Mononuclear cell (primary cell): Measurements from ENCODE around the gene HOXD4. TPM values are rescaled to one million over a fixed set of nuclear protein-coding genes. Genes with fewer than 3 reads are reported as not detected.

ENCODE experiments used
- H3K27me3 ChIP-seq: 2 replicates; pipeline ENCODE4 v1.6.0; 2011; ENCODE audit warnings: low read length, control low read depth; ENCODE audit not compliant: insufficient read depth
- H3K4me1 ChIP-seq: 2 replicates; pipeline ENCODE4 v1.5.1; 2011; ENCODE audit warnings: mild to moderate bottlenecking, low read length, control low read depth; ENCODE audit not compliant: insufficient read depth
- H3K4me3 ChIP-seq: 2 replicates; pipeline ENCODE4 v1.5.1; 2011; ENCODE audit warnings: mild to moderate bottlenecking, low read length, moderate library complexity
- H3K9me3 ChIP-seq: 2 replicates; pipeline ENCODE4 v1.5.1; 2011; ENCODE audit warnings: low read depth, mild to moderate bottlenecking, control low read depth, low read length
- total RNA-seq: library from RNA; depleted of rRNA; stranded (reverse); fragments of >200 nt; gene quantifications from one replicate; pipeline ENCODE4 v1.2.3, GENCODE V29; 2012

Gene HOXD4
- total RNA-seq, 1 donor = 0.21 TPM

DNA sequence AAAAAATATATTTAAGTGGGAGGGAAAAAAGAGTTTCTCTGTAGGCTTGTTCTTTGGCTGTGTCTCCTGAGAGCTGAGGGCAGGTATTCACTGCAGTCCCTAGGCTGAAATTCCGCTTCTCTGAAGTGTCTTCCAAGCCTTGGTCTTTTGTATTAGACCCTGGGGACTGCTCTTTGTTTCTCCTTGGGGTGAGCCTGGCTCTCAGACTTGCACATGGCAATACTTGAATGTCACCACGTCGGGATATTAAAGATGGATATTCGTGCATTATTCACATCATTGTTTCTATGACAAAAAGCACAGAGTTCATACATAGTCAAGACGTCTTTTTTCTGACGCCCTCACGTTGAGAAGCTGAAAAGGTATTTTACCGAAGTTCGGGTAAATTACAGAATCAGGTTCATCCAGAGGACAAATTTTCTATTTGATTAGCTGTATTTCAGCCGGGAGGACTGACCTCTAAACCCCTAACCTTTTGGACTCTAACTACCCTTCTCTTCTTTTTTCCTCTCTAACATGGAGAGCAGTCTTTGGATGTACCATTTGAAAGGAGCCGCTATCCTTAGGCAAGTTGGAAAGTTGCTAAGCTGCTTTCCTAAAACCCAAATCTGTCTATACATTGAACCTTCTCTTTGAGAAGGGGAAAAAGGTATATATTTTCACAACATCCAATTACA, 3.4 kb downstream of the HOXD4 start:
- H3K4me1 ChIP-seq = no peaks in the 10 kb centered on the region
- no peak overlapping the region for H3K4me3 ChIP-seq
- peaks cover 91% of the 10 kb centered on the region for H3K27me3 ChIP-seq
- no peaks in the 10 kb centered on the region for H3K9me3 ChIP-seq

DNA sequence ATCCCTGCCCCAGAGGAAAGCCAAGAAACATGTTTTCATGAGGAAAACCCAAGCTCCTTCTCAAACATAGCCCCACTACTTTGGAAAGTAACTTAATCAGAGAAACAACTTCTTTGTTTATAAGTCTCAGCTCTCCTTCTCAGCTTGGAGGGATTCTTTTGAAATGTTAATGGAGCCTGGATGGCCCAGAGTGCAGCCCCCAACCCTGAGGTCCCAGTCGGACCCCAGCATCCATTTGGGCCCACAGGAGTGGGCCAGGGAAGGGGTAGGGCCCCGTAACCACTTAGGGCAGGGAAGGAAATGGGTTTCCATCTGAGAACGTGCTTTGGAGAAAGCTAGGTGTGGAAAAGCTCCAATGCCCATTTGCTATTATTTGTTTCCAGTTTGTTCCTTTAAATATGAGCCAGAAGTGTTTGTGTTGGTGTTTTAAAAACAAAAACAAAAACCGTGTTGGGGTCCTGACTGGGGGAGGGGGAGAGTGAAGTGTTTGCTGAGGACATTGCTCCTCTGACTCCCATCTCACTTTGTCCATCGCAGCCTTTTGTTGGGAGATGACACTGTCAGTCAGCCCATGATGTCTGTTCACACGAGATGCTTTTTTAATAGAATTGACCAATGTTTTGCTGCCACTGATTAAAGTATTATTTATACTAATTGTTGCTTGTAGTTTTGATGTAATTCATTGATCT, 4.2 kb downstream of the HOXD4 start:
- peaks cover 91% of the 10 kb centered on the region for H3K27me3 ChIP-seq
- H3K4me1 ChIP-seq = no peaks in the 10 kb centered on the region
- no peak overlapping the region for H3K4me3 ChIP-seq
- H3K9me3 ChIP-seq = no peaks in the 10 kb centered on the region

DNA sequence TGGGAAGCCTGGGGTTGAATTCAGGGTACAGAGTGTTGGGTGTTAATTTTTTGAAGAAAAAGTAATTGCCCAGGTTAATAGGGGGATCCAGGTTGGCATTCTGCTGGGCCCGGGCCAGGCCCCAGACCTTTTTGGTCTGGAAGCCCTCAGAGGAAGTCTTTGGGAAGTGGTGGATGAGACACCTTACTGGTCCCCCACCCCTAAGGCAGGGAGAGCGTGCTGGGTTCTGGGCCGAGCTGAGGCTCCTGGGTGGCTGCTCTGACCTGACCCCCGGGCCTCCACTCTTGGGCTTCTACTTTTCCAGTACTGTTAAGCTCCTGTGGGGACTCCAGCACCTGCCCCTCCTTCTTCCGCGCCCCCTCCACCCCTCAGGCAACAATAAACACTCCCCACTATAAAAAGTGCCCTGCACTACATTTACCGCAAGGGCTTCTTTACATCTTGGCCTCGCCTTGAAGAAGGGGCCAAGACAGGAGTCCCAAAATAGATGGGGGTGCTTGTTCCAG, 5.0 kb downstream of the HOXD4 start:
- Histone ChIP-seq H3K27me3 (peaks cover 91% of the 10 kb centered on the region), H3K4me3 (no peak overlapping the region), H3K9me3 (no peaks in the 10 kb centered on the region), H3K4me1 (no peaks in the 10 kb centered on the region)

- H3K4me1 ChIP-seq = no peaks in the 10 kb centered on the region
- H3K27me3 ChIP-seq = peaks cover 91% of the 10 kb centered on the region
- H3K4me3 ChIP-seq = no peak within 1 kb of the TSS
- no peaks in the 10 kb centered on the region for H3K9me3 ChIP-seq
Measured at GRCh38 chr2:176156807-176157498, 5.6 kb downstream of the HOXD4 start, which contains the start of gene HOXD3. Gene HOXD3 (plus strand): TSS chr2:176157307. CDS start chr2:176169115, 11,808 bp downstream.

DNA sequence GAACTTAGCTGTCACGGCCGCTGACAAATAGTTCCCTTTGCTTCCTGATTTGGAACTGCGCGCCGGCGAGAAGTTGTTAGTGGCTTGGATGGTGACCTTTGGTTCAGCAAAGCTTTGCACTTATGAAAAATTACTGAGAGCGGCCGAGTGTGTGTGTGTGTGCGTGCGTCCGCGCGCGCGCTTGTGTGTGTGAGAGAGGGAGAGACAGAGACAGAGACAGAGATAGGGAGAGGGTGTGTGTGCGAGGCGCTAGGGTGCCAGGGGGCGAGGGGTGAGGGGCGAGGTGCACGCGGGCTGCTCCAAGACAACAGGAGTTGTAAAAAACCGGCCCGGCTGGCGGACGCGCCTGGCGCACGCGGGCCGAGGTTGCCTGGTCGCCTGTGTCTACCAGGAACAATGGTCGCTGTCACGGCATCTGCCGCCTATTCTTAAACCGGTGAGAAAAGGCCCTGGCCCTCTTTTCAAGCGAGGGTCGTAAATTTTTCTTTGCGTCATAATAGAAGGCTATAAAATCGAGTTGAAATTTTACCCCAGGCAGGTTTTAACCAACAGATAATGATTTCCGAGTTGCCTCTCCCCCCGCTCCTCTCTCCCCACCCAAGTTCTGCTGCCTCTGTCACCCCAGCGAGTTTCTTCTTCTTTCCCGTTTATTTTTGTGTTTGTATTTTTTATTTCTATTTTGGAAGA, 6.3 kb downstream of the HOXD4 start:
- H3K4me3 ChIP-seq = no peak overlapping the region
- H3K27me3 ChIP-seq = peaks cover 93% of the 10 kb centered on the region
- no peaks in the 10 kb centered on the region for H3K4me1 ChIP-seq
- H3K9me3 ChIP-seq = no peaks in the 10 kb centered on the region

GRCh38 chr2:176158186-176158591, 6.8 kb downstream of the HOXD4 start:
- peaks cover 94% of the 10 kb centered on the region for H3K27me3 ChIP-seq
- no peak overlapping the region for H3K4me3 ChIP-seq
- H3K9me3 ChIP-seq = no peaks in the 10 kb centered on the region
- H3K4me1 ChIP-seq = no peaks in the 10 kb centered on the region

GRCh38 chr2:176158855-176159662, 7.7 kb downstream of the HOXD4 start:
- Histone ChIP-seq H3K4me1 (no peaks in the 10 kb centered on the region), H3K4me3 (no peak overlapping the region), H3K27me3 (peaks cover 94% of the 10 kb centered on the region), H3K9me3 (no peaks in the 10 kb centered on the region)

DNA sequence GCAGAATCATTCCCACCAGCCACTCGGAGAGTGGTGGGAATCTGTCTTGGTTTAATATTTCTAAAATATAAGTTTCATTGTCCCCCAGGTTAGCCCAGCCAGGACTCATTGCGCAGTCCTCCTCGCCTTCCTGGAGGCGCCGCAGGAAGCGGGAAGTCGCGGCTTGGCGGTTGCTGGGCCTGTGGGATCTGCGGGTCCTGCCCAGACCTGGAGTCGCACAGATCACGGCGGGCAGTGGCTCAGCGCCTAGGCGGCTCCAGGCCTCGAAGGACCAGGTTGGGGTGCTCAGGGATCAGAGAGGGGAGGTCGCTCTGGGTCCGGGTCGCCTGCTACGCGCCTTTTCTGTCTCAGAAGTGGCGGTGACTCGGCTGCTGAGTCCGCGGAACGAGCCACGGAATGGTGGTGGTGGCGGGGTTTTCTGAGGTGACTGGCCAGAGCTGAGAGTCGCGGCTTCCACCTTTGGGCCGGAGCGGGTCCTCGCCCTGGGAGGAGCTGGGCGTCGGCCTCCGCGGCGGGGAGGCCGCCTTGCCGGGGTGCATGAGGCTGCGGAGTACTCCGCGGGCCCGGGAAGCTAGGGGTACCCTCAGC, 8.4 kb downstream of the HOXD4 start:
- Histone ChIP-seq H3K4me3 (no peak overlapping the region), H3K9me3 (no peaks in the 10 kb centered on the region), H3K4me1 (no peaks in the 10 kb centered on the region), H3K27me3 (peaks cover 94% of the 10 kb centered on the region)

GRCh38 chr2:176160251-176160985, 9.1 kb downstream of the HOXD4 start:
- no peaks in the 10 kb centered on the region for H3K9me3 ChIP-seq

GRCh38 chr2:176160986-176161824, 9.9 kb downstream of the HOXD4 start:
- H3K27me3 ChIP-seq = peaks cover 94% of the 10 kb centered on the region

More at GRCh38 chr2:176160251-176160985, 9.1 kb downstream of the HOXD4 start:
- H3K4me3 ChIP-seq = no peak overlapping the region
- peaks cover 94% of the 10 kb centered on the region for H3K27me3 ChIP-seq
- H3K4me1 ChIP-seq = no peaks in the 10 kb centered on the region

DNA sequence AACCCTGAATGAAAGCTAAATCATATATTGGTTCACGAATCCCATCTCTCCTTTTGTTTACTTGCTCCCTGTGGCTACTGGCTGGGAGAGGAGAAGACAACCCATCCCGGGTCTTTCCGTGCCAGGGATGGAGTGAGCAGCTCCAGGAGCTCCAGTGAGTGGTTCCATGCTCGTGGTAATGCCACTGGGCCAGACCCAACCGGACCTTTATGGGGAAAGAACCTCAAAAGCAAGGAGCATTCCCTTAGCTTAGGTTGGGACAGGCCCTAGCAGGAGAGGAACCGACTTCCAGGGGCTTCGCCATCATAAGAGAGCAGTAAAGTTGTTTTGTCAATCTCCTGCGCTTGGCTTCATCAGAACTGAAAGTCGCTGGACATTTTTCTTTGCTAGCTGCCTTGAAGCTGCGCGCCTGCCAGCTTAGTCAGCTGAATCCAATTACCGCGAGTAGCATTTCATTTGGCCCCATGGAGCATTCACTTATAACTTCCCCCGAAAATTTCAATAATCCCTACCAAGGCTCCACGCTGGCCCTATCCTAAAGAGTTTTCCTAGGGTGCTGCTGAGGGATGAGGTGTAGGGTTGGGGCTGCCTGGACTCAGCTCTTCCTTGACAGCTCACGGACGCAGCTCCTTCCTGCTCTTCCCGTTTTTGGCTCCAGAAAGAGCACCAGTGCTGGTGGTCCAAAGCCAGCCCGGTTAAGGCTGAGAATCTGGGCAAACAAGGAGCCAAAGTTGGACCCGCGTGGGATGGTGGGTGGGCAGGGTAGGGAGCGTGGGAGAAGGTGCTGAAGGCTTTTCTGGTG, 10.7 kb downstream of the HOXD4 start:
- H3K9me3 ChIP-seq = no peaks in the 10 kb centered on the region
- H3K27me3 ChIP-seq = peaks cover 94% of the 10 kb centered on the region
- no peak overlapping the region for H3K4me3 ChIP-seq
- H3K4me1 ChIP-seq = no peaks in the 10 kb centered on the region

More at GRCh38 chr2:176160986-176161824, 9.9 kb downstream of the HOXD4 start:
- Histone ChIP-seq H3K4me1 (no peaks in the 10 kb centered on the region), H3K4me3 (no peak overlapping the region), H3K9me3 (no peaks in the 10 kb centered on the region)
